Peyer's patch (tissue), 4 donors: ENCODE measurements around the gene TRAF3. TPM values are rescaled to one million over a fixed set of nuclear protein-coding genes. Genes with fewer than 3 reads are reported as not detected.
A peak's percentile ranks its signal among the peaks of the same experiment; 100 is the strongest.

Source experiments
- DNase-seq, 3 donors: peaks; one replicate each; pipeline ENCODE4 v3.0.0-alpha.2; 2017 to 2019
- H3K27ac ChIP-seq, 4 donors: fragments of 200-600 bp; sonication (generic); one replicate each; pipeline ENCODE4 v1.5.1; 2016 to 2019
- H3K27me3 ChIP-seq, 2 donors: fragments of 200-600 bp; sonication (generic); one replicate each; pipeline ENCODE4 v1.5.1; 2019
- H3K36me3 ChIP-seq, 3 donors: fragments of 200-600 bp; sonication (generic); one replicate each; pipeline ENCODE4 v1.5.1; 2016 to 2019
- H3K4me1 ChIP-seq, 4 donors: fragments of 200-600 bp; sonication (generic); one replicate each; pipeline ENCODE4 v1.5.1; 2016 to 2019
- H3K4me3 ChIP-seq, 4 donors: fragments of 200-600 bp; sonication (generic); 1 replicate in 3 of 4; 2 replicates in 1 of 4; pipeline ENCODE4 v1.5.1; 2016 to 2019; ENCODE audit warnings: mild to moderate bottlenecking in 1 of 4
- H3K9me3 ChIP-seq, 4 donors: fragments of 200-600 bp; sonication (generic); one replicate each; pipeline ENCODE4 v1.5.1; 2016 to 2019; ENCODE audit warnings: mild to moderate bottlenecking in 1 of 4
- POLR2A ChIP-seq, 2 donors: fragments of 450-650 bp; IDR thresholded peaks; one replicate each; pipeline ENCODE4 v1.5.1; 2017; ENCODE audit warnings: antibody characterized with exemption in 2 of 2, mild to moderate bottlenecking in 2 of 2, moderate library complexity in 2 of 2
- total RNA-seq, 4 donors: library from RNA; depleted of rRNA; stranded (reverse); fragments of >200 nt; gene quantifications; one replicate each; pipeline ENCODE4 v1.1.0, GENCODE V29; 2016
- TF ChIP-seq, protein P1 (sequence below), 6 experiments: fragments of 450-650 bp in 4 of 6; fragments of 200-600 bp in 2 of 6; sonication (generic) in 1 of 6; IDR thresholded peaks; one replicate each; pipeline ENCODE4 v1.5.1; 2017 to 2019; ENCODE audit warnings: antibody characterized with exemption in 6 of 6, mild to moderate bottlenecking in 3 of 6, moderate library complexity in 1 of 6

TRAF3 gene
- total RNA-seq, 4 donors from 2014 or later, result 31.7 to 47.8 (median 41.8) TPM

DNA sequence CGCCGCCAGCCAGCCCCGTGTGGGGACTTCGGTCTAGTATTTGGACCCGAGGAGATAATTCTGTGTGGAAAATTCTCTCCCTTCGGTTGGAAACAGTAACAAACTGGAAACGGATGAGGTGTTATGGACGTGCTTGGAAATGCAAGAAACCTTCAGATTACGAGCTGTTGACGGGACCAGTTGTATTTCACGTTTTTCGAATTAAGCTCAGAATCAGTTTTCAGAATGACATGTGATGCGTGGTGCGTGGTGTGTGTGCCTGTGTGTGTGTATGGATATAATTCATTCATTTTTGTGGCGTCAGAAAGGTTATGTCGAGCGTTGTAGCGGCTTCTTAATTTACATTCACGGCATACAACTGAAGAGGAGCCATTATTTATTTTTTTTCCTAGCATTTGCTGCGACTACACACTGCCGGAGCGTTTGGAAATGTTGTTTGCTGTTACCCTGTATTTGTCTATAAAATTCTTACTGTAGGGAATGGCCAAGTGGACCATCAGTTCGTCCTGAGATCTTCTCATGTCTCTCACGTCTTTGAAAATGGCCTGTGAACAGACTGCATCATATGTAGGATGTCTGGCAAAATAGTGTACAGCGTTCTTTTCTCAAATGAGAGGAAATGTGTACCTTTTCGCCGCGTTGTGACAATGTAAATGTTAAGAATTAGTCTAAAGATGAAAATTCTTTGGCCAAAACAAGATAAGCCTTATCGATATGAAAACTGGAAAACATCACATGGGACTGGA is 1.3 kb downstream of the TRAF3 start:
- H3K27me3 ChIP-seq, result no peaks in the 10 kb centered on the region
- H3K36me3 ChIP-seq, result no peaks in the 10 kb centered on the region
- DNase-seq, result no peak
- peaks cover 0 to 23% (median 12%) of the 10 kb centered on the region in 4 donors for H3K4me1 ChIP-seq
- peak overlapping the region; percentile 90 to 98 (median 93) for H3K4me3 ChIP-seq
- H3K27ac ChIP-seq, result peak overlapping the region; percentile 92 to 97 (median 94)
- no peaks in the 10 kb centered on the region for H3K9me3 ChIP-seq
- TF ChIP-seq, protein P1, sequence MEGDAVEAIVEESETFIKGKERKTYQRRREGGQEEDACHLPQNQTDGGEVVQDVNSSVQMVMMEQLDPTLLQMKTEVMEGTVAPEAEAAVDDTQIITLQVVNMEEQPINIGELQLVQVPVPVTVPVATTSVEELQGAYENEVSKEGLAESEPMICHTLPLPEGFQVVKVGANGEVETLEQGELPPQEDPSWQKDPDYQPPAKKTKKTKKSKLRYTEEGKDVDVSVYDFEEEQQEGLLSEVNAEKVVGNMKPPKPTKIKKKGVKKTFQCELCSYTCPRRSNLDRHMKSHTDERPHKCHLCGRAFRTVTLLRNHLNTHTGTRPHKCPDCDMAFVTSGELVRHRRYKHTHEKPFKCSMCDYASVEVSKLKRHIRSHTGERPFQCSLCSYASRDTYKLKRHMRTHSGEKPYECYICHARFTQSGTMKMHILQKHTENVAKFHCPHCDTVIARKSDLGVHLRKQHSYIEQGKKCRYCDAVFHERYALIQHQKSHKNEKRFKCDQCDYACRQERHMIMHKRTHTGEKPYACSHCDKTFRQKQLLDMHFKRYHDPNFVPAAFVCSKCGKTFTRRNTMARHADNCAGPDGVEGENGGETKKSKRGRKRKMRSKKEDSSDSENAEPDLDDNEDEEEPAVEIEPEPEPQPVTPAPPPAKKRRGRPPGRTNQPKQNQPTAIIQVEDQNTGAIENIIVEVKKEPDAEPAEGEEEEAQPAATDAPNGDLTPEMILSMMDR (IDR thresholded peaks at IDR 0.05), result no peak
- TF ChIP-seq POLR2A (IDR thresholded peaks at IDR 0.05), result no peak

DNA sequence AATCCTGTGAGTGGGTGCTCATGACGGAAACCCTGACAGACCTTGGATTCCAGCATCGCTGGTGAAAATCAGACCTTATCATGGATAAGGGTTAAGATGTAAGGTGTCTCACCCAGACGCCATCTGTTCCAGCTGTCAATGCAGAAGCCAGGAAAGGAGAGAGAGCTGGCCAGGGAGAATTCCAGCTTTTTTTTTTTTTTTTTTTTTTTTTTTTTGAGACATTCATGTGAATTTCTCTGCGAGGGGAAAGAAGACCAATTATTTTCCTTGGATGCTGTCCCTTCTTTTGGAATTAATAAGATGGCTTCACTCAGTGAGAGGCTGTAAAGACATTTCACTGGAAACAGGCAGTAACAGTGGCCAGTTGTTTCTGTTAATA is 1.8 kb downstream of the TRAF3 start:
- Histone ChIP-seq H3K27ac (peak overlapping the region in 1 of 4 donors; percentile 97), H3K36me3 (no peaks in the 10 kb centered on the region), H3K4me3 (peak overlapping the region in 3 of 4 donors; percentile 92 to 98 (median 94)), H3K9me3 (no peaks in the 10 kb centered on the region), H3K27me3 (no peaks in the 10 kb centered on the region), H3K4me1 (peaks cover 0 to 23% (median 11%) of the 10 kb centered on the region in 4 donors)
- no peak for TF ChIP-seq POLR2A (IDR thresholded peaks at IDR 0.05)
- TF ChIP-seq, protein P1 (IDR thresholded peaks at IDR 0.05), result no peak
- no peak for DNase-seq

DNA sequence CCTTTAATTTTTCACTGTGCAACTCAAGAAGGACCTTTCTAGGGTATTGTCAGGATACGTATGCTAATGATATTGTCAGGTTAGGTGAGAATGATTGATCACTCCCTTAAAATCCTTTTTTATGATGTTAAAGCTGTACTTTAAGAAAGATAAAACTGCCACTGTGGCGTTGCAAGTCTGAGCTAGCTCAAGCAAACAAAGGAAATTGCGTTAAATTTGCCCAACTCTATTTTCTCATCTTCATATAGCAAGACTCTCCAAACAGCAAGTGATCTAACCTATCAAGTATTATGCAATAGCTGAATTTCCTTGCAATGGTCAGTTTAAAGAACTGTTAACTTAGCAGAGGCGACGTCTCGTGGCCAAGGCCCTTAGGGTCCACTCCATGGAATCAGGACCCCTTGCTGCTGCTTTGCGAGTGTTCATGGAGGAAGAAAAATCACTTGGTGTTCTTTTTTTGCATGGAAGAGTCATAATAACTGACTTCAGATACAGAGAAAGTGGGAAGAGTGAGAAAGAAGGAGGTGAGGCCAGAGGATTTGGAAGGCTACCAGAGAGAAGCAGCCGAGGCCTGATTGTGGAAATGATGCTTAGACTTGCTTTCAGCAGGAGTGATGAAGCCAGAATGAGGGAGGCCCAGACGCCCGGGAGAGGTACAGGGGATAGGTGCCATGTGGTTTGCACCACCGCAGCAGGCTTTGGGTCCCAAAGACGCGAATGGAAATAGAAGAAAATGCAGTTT is 2.5 kb downstream of the TRAF3 start:
- H3K36me3 ChIP-seq, result no peaks in the 10 kb centered on the region
- peak overlapping the region in 1 of 4 donors; percentile 97 for H3K27ac ChIP-seq
- H3K4me1 ChIP-seq, result peaks cover 0 to 23% (median 12%) of the 10 kb centered on the region in 4 donors
- H3K9me3 ChIP-seq, result no peaks in the 10 kb centered on the region
- TF ChIP-seq, protein P1 (IDR thresholded peaks at IDR 0.05), result no peak
- no peak for TF ChIP-seq POLR2A (IDR thresholded peaks at IDR 0.05)
- H3K27me3 ChIP-seq, result no peaks in the 10 kb centered on the region
- DNase-seq, result peak in 1 of 3 donors; percentile 38
- no peak overlapping the region for H3K4me3 ChIP-seq

DNA sequence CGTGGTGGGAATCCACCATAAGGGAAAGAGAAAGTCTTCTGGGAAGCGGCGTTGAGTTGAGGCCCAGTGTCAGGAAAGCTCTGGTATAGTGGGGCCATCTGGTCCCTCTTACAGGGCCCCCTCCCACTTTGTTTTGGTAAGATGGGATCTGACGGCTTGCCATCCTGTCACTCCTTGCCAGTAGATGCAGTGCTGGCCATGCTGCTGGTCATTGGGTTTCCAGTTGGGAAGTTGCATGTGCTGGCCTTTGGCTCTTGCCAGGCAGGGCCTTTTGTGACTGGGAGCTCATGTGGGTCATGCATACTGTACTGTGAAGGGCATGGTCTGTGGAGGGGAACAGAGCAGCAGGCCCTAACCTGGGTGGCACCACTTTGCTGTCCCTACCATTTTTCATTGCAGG is 3.8 kb downstream of the TRAF3 start:
- Histone ChIP-seq H3K27me3 (no peaks in the 10 kb centered on the region), H3K27ac (no peak overlapping the region), H3K36me3 (no peaks in the 10 kb centered on the region), H3K4me1 (peaks cover 0 to 29% (median 14%) of the 10 kb centered on the region in 4 donors), H3K9me3 (no peaks in the 10 kb centered on the region), H3K4me3 (no peak overlapping the region)
- DNase-seq, result no peak
- TF ChIP-seq POLR2A (IDR thresholded peaks at IDR 0.05), result no peak
- TF ChIP-seq, protein P1 (IDR thresholded peaks at IDR 0.05), result no peak

DNA sequence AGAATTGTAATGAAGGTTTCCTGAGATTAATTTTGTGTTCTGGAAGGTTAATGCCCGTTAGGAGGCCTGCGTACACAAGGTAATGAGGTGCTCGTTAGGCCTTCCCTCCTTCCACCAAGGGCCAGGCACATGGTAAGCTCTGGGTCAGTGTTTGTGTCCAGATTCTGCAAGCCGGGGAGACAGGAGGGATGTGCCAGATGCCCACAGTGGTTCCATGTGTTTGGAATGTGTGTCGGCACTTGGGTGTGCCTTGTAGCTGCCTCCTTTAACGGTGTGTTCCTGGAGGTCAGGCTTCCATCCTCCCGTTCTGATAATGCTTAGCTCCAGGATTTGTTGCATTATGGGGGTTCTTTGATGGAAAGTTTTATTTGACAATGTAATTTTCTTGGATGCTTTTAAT is 5.7 kb downstream of the TRAF3 start:
- Histone ChIP-seq H3K9me3 (no peaks in the 10 kb centered on the region), H3K27me3 (no peaks in the 10 kb centered on the region), H3K27ac (no peak overlapping the region), H3K4me3 (no peak overlapping the region), H3K4me1 (peaks cover 0 to 22% (median 10%) of the 10 kb centered on the region in 4 donors), H3K36me3 (no peaks in the 10 kb centered on the region)
- TF ChIP-seq, protein P1 (IDR thresholded peaks at IDR 0.05), result no peak
- TF ChIP-seq POLR2A (IDR thresholded peaks at IDR 0.05), result no peak
- DNase-seq, result no peak
